HG03342 (cell line): ENCODE measurements around the gene FSTL3.
"Not testable (repeated sequence)": the region's sequence is repeated elsewhere in the genome, so short reads cannot be mapped to it uniquely, and the experiment has no call there.

Source experiments
- ATAC-seq: cut with Tn5 transposase; IDR thresholded peaks from one replicate; pipeline ENCODE4 v1.9.1; 2021; ENCODE audit warnings: mild to moderate bottlenecking, moderate library complexity; ENCODE audit not compliant: unreplicated experiment

FSTL3 gene

DNA sequence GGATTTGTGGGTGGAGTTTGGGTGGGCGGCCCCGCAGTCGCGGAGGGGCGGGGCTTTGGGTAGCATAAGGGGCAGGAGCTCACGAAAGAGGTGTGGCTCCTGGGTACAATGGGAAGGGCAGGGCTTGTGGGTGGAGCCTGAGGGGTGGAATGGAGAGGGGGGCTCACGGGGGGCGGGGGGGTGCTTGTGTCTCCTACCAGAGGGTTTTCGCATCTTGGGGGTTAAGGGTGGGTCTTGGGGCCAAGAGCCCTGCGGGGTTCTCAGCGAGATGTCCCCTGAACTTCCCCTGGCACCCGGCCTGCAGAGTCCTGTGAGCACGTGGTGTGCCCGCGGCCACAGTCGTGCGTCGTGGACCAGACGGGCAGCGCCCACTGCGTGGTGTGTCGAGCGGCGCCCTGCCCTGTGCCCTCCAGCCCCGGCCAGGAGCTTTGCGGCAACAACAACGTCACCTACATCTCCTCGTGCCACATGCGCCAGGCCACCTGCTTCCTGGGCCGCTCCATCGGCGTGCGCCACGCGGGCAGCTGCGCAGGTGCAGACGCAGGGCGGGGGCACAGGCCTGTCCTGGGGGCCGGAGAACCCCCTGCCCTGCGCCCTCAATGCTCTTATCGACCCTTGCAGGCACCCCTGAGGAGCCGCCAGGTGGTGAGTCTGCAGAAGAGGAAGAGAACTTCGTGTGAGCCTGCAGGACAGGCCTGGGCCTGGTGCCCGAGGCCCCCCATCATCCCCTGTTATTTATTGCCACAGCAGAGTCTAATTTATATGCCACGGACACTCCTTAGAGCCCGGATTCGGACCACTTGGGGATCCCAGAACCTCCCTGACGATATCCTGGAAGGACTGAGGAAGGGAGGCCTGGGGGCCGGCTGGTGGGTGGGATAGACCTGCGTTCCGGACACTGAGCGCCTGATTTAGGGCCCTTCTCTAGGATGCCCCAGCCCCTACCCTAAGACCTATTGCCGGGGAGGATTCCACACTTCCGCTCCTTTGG lies 5.1 kb downstream of the FSTL3 start:
- ATAC-seq, result no peak

- ATAC-seq, result no peak
Measured at GRCh38 chr19:682678-683320, 6.6 kb downstream of the FSTL3 start.

DNA sequence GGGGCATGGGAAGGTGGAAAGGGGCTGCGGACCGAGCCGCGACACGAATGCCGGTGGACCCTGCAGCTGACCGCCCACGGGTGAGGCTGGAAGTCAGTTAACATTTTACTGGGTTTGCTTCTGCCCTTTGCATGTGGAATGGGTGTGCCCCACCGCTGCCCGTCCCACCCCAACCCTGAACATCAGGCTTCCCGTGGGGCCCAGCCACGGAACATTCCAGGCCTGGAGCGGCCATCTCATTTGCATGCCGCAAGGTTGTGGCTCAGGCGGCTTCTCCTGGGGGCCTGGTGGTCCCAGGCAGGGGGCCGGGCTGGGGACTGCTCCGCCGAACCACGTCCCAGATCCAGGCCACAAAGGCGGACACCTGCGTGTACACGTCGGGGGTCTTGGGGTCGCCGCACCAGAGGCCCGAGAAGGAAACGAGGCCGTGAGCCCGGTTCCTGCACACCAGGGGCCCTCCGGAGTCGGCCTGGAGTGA lies 9.3 kb downstream of the FSTL3 start:
- no peak for ATAC-seq

- ATAC-seq, result no peak
Measured at GRCh38 chr19:686589-687297, 10.6 kb downstream of the FSTL3 start.

- no peak for ATAC-seq
Measured at GRCh38 chr19:687569-688166, 11.5 kb downstream of the FSTL3 start.

- ATAC-seq, result no peak
Measured at GRCh38 chr19:688214-688613, 12.0 kb downstream of the FSTL3 start.

- no peak for ATAC-seq
Measured at GRCh38 chr19:688992-689391, 12.8 kb downstream of the FSTL3 start.

- no peak for ATAC-seq
Measured at GRCh38 chr19:690203-690602, 14.0 kb downstream of the FSTL3 start.

DNA sequence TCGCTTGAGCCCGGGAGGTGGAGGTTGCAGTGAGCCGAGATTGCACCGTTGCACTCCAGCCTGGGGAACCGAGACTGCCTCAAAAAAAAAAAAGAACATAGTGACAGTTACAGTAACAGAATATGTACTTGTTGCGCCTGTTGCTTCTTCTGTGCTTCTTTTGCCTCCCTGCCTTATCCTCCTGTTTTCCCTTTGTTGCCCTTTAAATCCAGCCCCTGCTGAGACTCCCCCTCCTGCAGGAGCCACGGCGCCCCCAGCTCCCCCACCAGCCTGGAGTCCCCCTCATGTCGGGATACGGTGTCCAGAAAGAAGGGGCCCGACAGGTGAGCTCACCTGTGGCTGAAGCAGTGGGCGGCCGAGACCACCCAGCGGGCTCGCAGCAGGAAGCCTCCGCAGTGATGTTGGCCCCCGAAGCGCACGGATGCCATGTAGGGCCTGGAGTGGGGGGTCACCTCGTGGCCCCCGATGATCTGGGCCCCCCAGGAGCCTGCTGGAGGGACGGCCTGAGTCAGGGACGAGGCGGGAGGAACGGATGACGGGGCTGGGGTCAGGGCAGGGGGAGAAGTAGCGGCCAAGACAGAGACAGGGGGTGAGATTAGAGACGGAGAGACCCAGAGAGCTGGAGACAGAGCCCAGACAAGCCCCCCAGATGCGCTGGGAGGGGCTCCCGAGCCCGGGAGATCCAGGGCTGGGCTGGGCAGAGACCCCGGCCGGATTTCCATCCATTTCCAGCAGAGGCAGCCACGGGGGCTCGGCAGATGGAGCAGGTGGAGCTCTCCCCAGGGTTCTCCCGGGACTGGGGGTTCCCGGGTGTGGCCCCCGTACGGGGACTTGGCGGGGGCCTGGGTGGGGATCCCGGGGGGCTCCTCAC lies 18.5 kb downstream of the FSTL3 start:
- no peak for ATAC-seq

GRCh38 chr19:695352-695949 lies 19.3 kb downstream of the FSTL3 start, which contains the start of gene PRSS57:
TSS of gene PRSS57 (minus strand) at chr19:695452. CDS start at chr19:695430, 22 bp downstream.
- ATAC-seq, result no peak

DNA sequence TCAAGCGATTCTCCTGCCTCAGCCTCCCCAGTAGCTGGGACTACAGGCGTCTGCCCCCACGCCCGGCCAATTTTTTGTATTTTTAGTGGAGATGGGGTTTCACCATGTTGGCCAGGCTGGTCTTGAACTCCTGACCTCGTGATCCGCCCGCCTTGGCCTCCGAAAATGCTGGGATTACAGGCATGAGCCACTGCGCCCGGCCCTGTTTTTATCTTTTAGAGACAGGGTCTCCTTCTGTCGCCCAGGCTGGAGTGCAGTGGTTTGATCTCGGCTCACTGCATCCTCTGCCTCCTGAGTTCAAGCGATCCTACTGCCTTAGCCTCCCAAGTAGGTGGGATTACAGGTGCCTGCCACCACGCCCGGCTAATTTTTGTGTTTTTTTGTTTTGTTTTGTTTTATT lies 22.3 kb downstream of the FSTL3 start:
- ATAC-seq, result not testable (repeated sequence)

GRCh38 chr19:699885-700284 lies 23.7 kb downstream of the FSTL3 start:
- not testable (repeated sequence) for ATAC-seq

DNA sequence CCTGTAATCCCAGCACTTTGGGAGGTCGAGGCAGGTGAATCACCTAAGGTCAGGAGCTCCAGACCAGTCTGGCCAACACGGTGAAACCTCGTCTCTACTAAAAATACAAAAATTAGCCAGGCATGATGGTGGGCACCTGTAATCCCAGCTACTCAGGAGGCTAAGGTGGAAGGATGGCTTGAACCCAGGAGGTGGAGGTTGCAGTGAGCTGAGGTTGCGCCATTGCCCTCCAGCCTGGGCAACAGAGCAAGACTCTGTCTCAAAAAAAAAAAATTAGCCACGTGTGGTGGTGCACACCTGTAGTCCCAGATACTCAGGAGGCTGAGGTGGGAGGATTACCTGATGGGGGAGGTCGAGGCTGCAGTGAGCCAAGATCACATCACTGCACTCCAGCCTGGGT lies 26.7 kb downstream of the FSTL3 start:
- ATAC-seq, result not testable (repeated sequence)

- ATAC-seq, result no peak
Measured at GRCh38 chr19:703329-703650, 27.1 kb downstream of the FSTL3 start.

- no peak for ATAC-seq
Measured at GRCh38 chr19:703651-704446, 27.7 kb downstream of the FSTL3 start.

- ATAC-seq, result no peak
Measured at GRCh38 chr19:704447-704741, 28.2 kb downstream of the FSTL3 start.

- ATAC-seq, result no peak
Measured at GRCh38 chr19:708154-709143, 32.3 kb downstream of the FSTL3 start, which contains the start of gene PALM. TSS of gene PALM (plus strand) at chr19:708935. CDS start at chr19:709147, 212 bp downstream.
